HepG2 (cell line): ENCODE measurements around the gene GBA2. TPM values are rescaled to one million over a fixed set of nuclear protein-coding genes. Genes with fewer than 3 reads are reported as not detected.

Experiments used
- DZIP1 ChIP-seq: sonication (generic); formaldehyde crosslinking; IDR thresholded peaks from 2 replicates; pipeline ENCODE4 v1.5.0; 2020; ENCODE audit warnings: mild to moderate bottlenecking, missing genetic modification reagents
- E2F5 ChIP-seq: sonication (generic); formaldehyde crosslinking; conservative IDR thresholded peaks from 2 replicates; pipeline ENCODE4 v1.4.0; 2020; ENCODE audit warnings: missing genetic modification reagents
- ETV5 ChIP-seq: IDR thresholded peaks from 2 replicates; pipeline ENCODE4 v1.6.1; 2018; ENCODE audit warnings: missing biosample characterization, missing genetic modification reagents, inconsistent platforms, borderline replicate concordance
- FOSL2 ChIP-seq: sonication (generic); formaldehyde crosslinking; IDR thresholded peaks from 2 replicates; pipeline ENCODE4 v1.4.0; 2020; ENCODE audit warnings: missing genetic modification reagents
- GTF3A ChIP-seq: sonication (generic); formaldehyde crosslinking; conservative IDR thresholded peaks from 2 replicates; pipeline ENCODE4 v1.4.0; 2020; ENCODE audit warnings: mild to moderate bottlenecking, missing genetic modification reagents
- HDAC1 ChIP-seq: sonication (generic); formaldehyde crosslinking; IDR thresholded peaks from 2 replicates; pipeline ENCODE4 v1.5.1; 2020; ENCODE audit warnings: mild to moderate bottlenecking, missing genetic modification reagents
- HMGA1 ChIP-seq: sonication (generic); formaldehyde crosslinking; conservative IDR thresholded peaks from 2 replicates; pipeline ENCODE4 v1.4.0; 2020; ENCODE audit warnings: missing genetic modification reagents
- MAF1 ChIP-seq: sonication (generic); formaldehyde crosslinking; IDR thresholded peaks from 2 replicates; pipeline ENCODE4 v1.5.0; 2020; ENCODE audit warnings: missing genetic modification reagents, borderline replicate concordance
- SMAD1 ChIP-seq: sonication (generic); formaldehyde crosslinking; IDR thresholded peaks from 2 replicates; pipeline ENCODE4 v1.4.0; 2020; ENCODE audit warnings: missing genetic modification reagents, low read depth, mild to moderate bottlenecking, borderline replicate concordance
- SNAPC5 ChIP-seq: sonication (generic); formaldehyde crosslinking; IDR thresholded peaks from 2 replicates; pipeline ENCODE4 v1.8.1; 2023; ENCODE audit warnings: mild to moderate bottlenecking, missing genetic modification reagents, borderline replicate concordance
- SP1 ChIP-seq, 2 experiments: fragments of 450-650 bp in 1 of 2; sonication (generic) in 1 of 2; formaldehyde crosslinking in 1 of 2; IDR thresholded peaks; 2 replicates each; pipeline versions ENCODE4 v1.4.0 to v1.6.1; 2016 to 2020; ENCODE audit warnings: missing genetic modification reagents in 1 of 2
- ZNF142 ChIP-seq: sonication (generic); formaldehyde crosslinking; IDR thresholded peaks from 2 replicates; pipeline ENCODE4 v1.4.0; 2020; ENCODE audit warnings: missing genetic modification reagents
- ZNF691 ChIP-seq: sonication (generic); formaldehyde crosslinking; IDR thresholded peaks from 2 replicates; pipeline ENCODE4 v1.4.0; 2020; ENCODE audit warnings: missing genetic modification reagents, low read depth, mild to moderate bottlenecking, borderline replicate concordance
- ZNF766 ChIP-seq: sonication (generic); formaldehyde crosslinking; IDR thresholded peaks from 2 replicates; pipeline ENCODE4 v1.5.0; 2020; ENCODE audit warnings: missing genetic modification reagents, borderline replicate concordance
- ZNF784 ChIP-seq: sonication (generic); formaldehyde crosslinking; IDR thresholded peaks from 2 replicates; pipeline ENCODE4 v1.5.1; 2020; ENCODE audit warnings: missing genetic modification reagents, mild to moderate bottlenecking, borderline replicate concordance
- ZNF883 ChIP-seq: sonication (generic); formaldehyde crosslinking; IDR thresholded peaks from 2 replicates; pipeline ENCODE4 v1.5.1; 2020; ENCODE audit warnings: mild to moderate bottlenecking, missing genetic modification reagents; ENCODE audit errors: not compliant biosample characterization
- polyA plus RNA-seq, 8 experiments: library from polyadenylated mRNA; depleted of rRNA in 3 of 8; stranded (reverse) in 7 of 8; unstranded in 1 of 8; fragments of >200 nt; fragmentation: Illumina TruSeq in 4 of 8; extraction: Trizol in 4 of 8; gene quantifications; 2 replicates each; pipeline versions ENCODE4 v1.2.1 to v1.2.3, GENCODE V29; 2011 to 2016; ENCODE audit warnings: low read depth in 4 of 8, missing spikeins in 1 of 8, mixed read lengths in 1 of 8; ENCODE audit not compliant: insufficient read depth in 1 of 8
- total RNA-seq, 5 experiments: library from RNA; depleted of rRNA; stranded (reverse); fragments of >200 nt; fragmentation: Illumina TruSeq; extraction: Trizol; gene quantifications; 2 replicates each; pipeline ENCODE4 v1.2.3, GENCODE V29; 2016; ENCODE audit warnings: low read depth in 1 of 5

The GBA2 gene
- total and polyA plus RNA-seq, 2 of the 13 experiments (the other 11 are each of a cell fraction or from before 2014, with no cell fraction given): 37.5 to 86.1 TPM

GRCh38 chr9:35728041-35728971 is 20.7 kb downstream of the GBA2 start (continued):
- TF ChIP-seq ZNF784 (no peak), GTF3A (CRISPR knock-in tag) (no peak), MAF1 (CRISPR knock-in tag) (no peak), ZNF766 (no peak), SNAPC5 (CRISPR knock-in tag) (no peak), E2F5 (no peak), ZNF883 (CRISPR knock-in tag) (no peak), HMGA1 (no peak), SMAD1 (CRISPR knock-in tag) (no peak), ETV5 (peak; percentile 24; the same call in 1 of the 2 replicates), FOSL2 (CRISPR knock-in tag) (peak; percentile 7; the same call in 1 of the 2 replicates), ZNF691 (CRISPR knock-in tag) (no peak), ZNF142 (no peak), DZIP1 (CRISPR knock-in tag) (no peak), HDAC1 (CRISPR knock-in tag) (no peak), SP1 (IDR thresholded peaks at IDR 0.05) (no peak), SP1 (CRISPR knock-in tag; IDR thresholded peaks at IDR 0.05) (no peak)
